Activated B cell treated with CpG ODN at 0.5 μM for 24 hours (primary cell): ENCODE measurements around the gene TRPC5OS. TPM values are rescaled to one million over a fixed set of nuclear protein-coding genes. Genes with fewer than 3 reads are reported as not detected.

ENCODE experiments used
- ATAC-seq: fragments of 200-7000 bp; cut with Tn5 transposase; one replicate; pipeline ENCODE4 v1.10.0; 2021; ENCODE audit warnings: low read depth, mild to moderate bottlenecking, moderate library complexity
- CTCF ChIA-PET: fragments of 350-600 bp; sonication (Branson Sonifier 250); formaldehyde crosslinking; loops from one replicate; lab custom pipeline; 2021; ENCODE audit warnings: antibody characterized with exemption; lab: Charles Lee
- POLR2A ChIA-PET: fragments of 350-600 bp; sonication (Branson Sonifier 250); formaldehyde crosslinking; loops from one replicate; lab custom pipeline; 2021; ENCODE audit warnings: antibody characterized with exemption; lab: Charles Lee
- DNase-seq: peaks from one replicate; pipeline ENCODE4 v3.0.0; 2022
- H3K27ac Mint-ChIP-seq: one replicate; pipeline ENCODE4 v1.8.0; 2020; ENCODE audit warnings: mixed read lengths
- H3K27me3 Mint-ChIP-seq: one replicate; pipeline ENCODE4 v1.8.0; 2021; ENCODE audit warnings: mixed read lengths
- H3K36me3 Mint-ChIP-seq: one replicate; pipeline ENCODE4 v1.8.0; 2021; ENCODE audit warnings: low read depth, mixed read lengths
- H3K4me1 Mint-ChIP-seq: one replicate; pipeline ENCODE4 v1.8.0; 2021; ENCODE audit warnings: mixed read lengths
- H3K4me3 Mint-ChIP-seq: one replicate; pipeline ENCODE4 v1.8.0; 2020; ENCODE audit warnings: mild to moderate bottlenecking, mixed read lengths
- H3K9me3 Mint-ChIP-seq: one replicate; pipeline ENCODE4 v1.8.0; 2020; ENCODE audit warnings: mixed read lengths
- CTCF ChIP-seq: fragments of 200-600 bp; IDR thresholded peaks from one replicate; pipeline ENCODE4 v1.8.0; 2022; ENCODE audit warnings: antibody characterized with exemption, mild to moderate bottlenecking
- intact Hi-C: fragments of 100-400 bp; cut with micrococcal nuclease; formaldehyde crosslinking; loops from one replicate; pipeline ENCODE4 v1.15.1; 2024
- total RNA-seq: library from RNA; stranded (reverse); gene quantifications from 2 replicates; pipeline ENCODE4 v1.2.3, GENCODE V29; 2022

Gene TRPC5OS
- total RNA-seq, 1 donor from 2014 or later = not detected

GRCh38 chrX:111876646-111877045, 665 bp downstream of the TRPC5OS start:
- Mint-ChIP-seq H3K4me3 (no peak overlapping the region), H3K4me1 (no peaks in the 10 kb centered on the region), H3K27ac (no peak overlapping the region), H3K36me3 (no peaks in the 10 kb centered on the region), H3K9me3 (no peaks in the 10 kb centered on the region), H3K27me3 (peaks cover 2% of the 10 kb centered on the region)
- POLR2A ChIA-PET = no interaction called here
- CTCF ChIA-PET = no interaction called here
- intact Hi-C loops = no loop called here
- TF ChIP-seq CTCF = no peak
- DNase-seq = no peak
- no peak for ATAC-seq

- no peaks in the 10 kb centered on the region for H3K36me3 Mint-ChIP-seq
- intact Hi-C loops = no loop called here
Measured at GRCh38 chrX:111877681-111878080, 1.7 kb downstream of the TRPC5OS start.

GRCh38 chrX:111880735-111881134, 4.8 kb downstream of the TRPC5OS start:
- H3K27me3 Mint-ChIP-seq = no peaks in the 10 kb centered on the region
- no peak for TF ChIP-seq CTCF
- ATAC-seq = no peak
- no peaks in the 10 kb centered on the region for H3K4me1 Mint-ChIP-seq
- POLR2A ChIA-PET = no interaction called here
- H3K4me3 Mint-ChIP-seq = no peak overlapping the region
- CTCF ChIA-PET = no interaction called here
- DNase-seq = no peak
- no peaks in the 10 kb centered on the region for H3K36me3 Mint-ChIP-seq
- no peaks in the 10 kb centered on the region for H3K9me3 Mint-ChIP-seq
- intact Hi-C loops = no loop called here
- H3K27ac Mint-ChIP-seq = no peak overlapping the region

More at GRCh38 chrX:111877681-111878080, 1.7 kb downstream of the TRPC5OS start:
- DNase-seq (no peak), ATAC-seq (no peak)
- ChIA-PET CTCF (no interaction called here), POLR2A (no interaction called here)
- H3K27me3 Mint-ChIP-seq = no peaks in the 10 kb centered on the region
- TF ChIP-seq CTCF = no peak
- no peak overlapping the region for H3K27ac Mint-ChIP-seq
- no peaks in the 10 kb centered on the region for H3K9me3 Mint-ChIP-seq
- no peak overlapping the region for H3K4me3 Mint-ChIP-seq
- H3K4me1 Mint-ChIP-seq = no peaks in the 10 kb centered on the region

- ATAC-seq (no peak), DNase-seq (no peak)
- POLR2A ChIA-PET = no interaction called here
- CTCF ChIA-PET = no interaction called here
- Mint-ChIP-seq H3K9me3 (no peaks in the 10 kb centered on the region), H3K27me3 (no peaks in the 10 kb centered on the region), H3K4me3 (no peak overlapping the region), H3K36me3 (no peaks in the 10 kb centered on the region), H3K4me1 (no peaks in the 10 kb centered on the region), H3K27ac (no peak overlapping the region)
- TF ChIP-seq CTCF = no peak
- intact Hi-C loops = no loop called here
Measured at GRCh38 chrX:111881715-111882114, 5.7 kb downstream of the TRPC5OS start.

GRCh38 chrX:111886678-111887077, 10.7 kb downstream of the TRPC5OS start:
- ATAC-seq (no peak), DNase-seq (no peak)
- no peak for TF ChIP-seq CTCF
- POLR2A ChIA-PET = no interaction called here
- H3K36me3 Mint-ChIP-seq = no peaks in the 10 kb centered on the region
- no peaks in the 10 kb centered on the region for H3K4me1 Mint-ChIP-seq
- H3K9me3 Mint-ChIP-seq = no peaks in the 10 kb centered on the region
- H3K27me3 Mint-ChIP-seq = no peaks in the 10 kb centered on the region
- no peak overlapping the region for H3K4me3 Mint-ChIP-seq
- intact Hi-C loops = no loop called here
- CTCF ChIA-PET = no interaction called here
- H3K27ac Mint-ChIP-seq = no peak overlapping the region
